HepG2 (cell line): Measurements from ENCODE around the gene SYT8. TPM values are rescaled to one million over a fixed set of nuclear protein-coding genes. Genes with fewer than 3 reads are reported as not detected.

ENCODE experiments used
- ATAC-seq: fragments of 200-7000 bp; cut with Tn5 transposase; 3 replicates; pipeline ENCODE4 v1.9.1; 2020; ENCODE audit warnings: mild to moderate bottlenecking, moderate library complexity
- BruUV-seq: library from RNA; stranded (reverse); fragments of 400-500 nt; replicated peaks from 2 replicates; lab custom pipeline; 2021; lab: Mats Ljungman, UMichigan
- CTCF ChIA-PET: fragments of 300-600 bp; formaldehyde crosslinking; extraction: SDS; loops from one replicate; lab custom pipeline; 2021; ENCODE audit warnings: low total read pairs, inconsistent platforms, low intra/inter-chr PET ratio; lab: Yijun Ruan, JAX
- POLR2A ChIA-PET: fragments of 350-600 bp; sonication (Branson Sonifier 250); formaldehyde crosslinking; loops from one replicate; lab custom pipeline; 2020; ENCODE audit warnings: antibody characterized with exemption, inconsistent platforms; lab: Yijun Ruan, JAX
- DNase-seq: peaks from one replicate; pipeline ENCODE4 v3.0.0-alpha.2; 2015; ENCODE audit warnings: low spot score
- FAIRE-seq: peaks from 3 replicates; lab custom pipeline; 2011; peaks lifted over from hg19 to GRCh38; lab: Jason Lieb, UNC
- H2AFZ ChIP-seq: one replicate; pipeline ENCODE4 v1.6.1; 2011; ENCODE audit warnings: low read length, inconsistent platforms
- H3K27ac ChIP-seq: fragments of 300-600 bp; 3 replicates; pipeline ENCODE4 v1.8.0; 2011; ENCODE audit warnings: mixed run types, mild to moderate bottlenecking, mixed read lengths, low read length, inconsistent platforms; ENCODE audit not compliant: insufficient read depth; ENCODE audit errors: extremely low read length
- H3K27me3 ChIP-seq, 2 experiments: fragments of 200-600 bp in 1 of 2; 2 replicates in 1 of 2; 3 replicates in 1 of 2; pipeline versions ENCODE4 v1.6.0 to v1.8.0; 2011; ENCODE audit warnings: low read length in 2 of 2, mild to moderate bottlenecking in 2 of 2, moderate library complexity in 2 of 2, inconsistent platforms in 1 of 2; ENCODE audit not compliant: insufficient read depth in 2 of 2, control insufficient read depth in 1 of 2
- H3K36me3 ChIP-seq, 2 experiments: fragments of 200-600 bp in 1 of 2; replicated peaks in 1 of 2; 2 replicates in 1 of 2; 3 replicates in 1 of 2; pipeline versions ENCODE4 v1.5.1 to v1.8.0; 2011; ENCODE audit warnings: low read length in 2 of 2, inconsistent platforms in 1 of 2; ENCODE audit not compliant: insufficient read depth in 2 of 2, control insufficient read depth in 1 of 2
- H3K4me1 ChIP-seq: 2 replicates; pipeline ENCODE4 v1.5.1; 2012; ENCODE audit warnings: low read length, inconsistent platforms; ENCODE audit not compliant: insufficient read depth
- H3K4me2 ChIP-seq: 2 replicates; pipeline ENCODE4 v1.6.0; 2011; ENCODE audit warnings: low read depth, low read length, inconsistent platforms
- H3K4me3 ChIP-seq, 3 experiments: fragments of 200-600 bp in 1 of 3; sonication (generic), shearing (Covaris generic) in 1 of 3; replicated peaks in 1 of 3; 2 replicates each; pipeline ENCODE4 v1.5.1; 2011 to 2016; ENCODE audit warnings: low read length in 3 of 3, inconsistent platforms in 2 of 3, low read depth in 2 of 3, mild to moderate bottlenecking in 2 of 3, control low read depth in 1 of 3, mixed read lengths in 1 of 3; ENCODE audit not compliant: insufficient read depth in 1 of 3
- H3K79me2 ChIP-seq: one replicate; pipeline ENCODE4 v1.6.1; 2011; ENCODE audit warnings: low read length, inconsistent platforms; ENCODE audit not compliant: insufficient read depth
- H3K9ac ChIP-seq: 2 replicates; pipeline ENCODE4 v1.6.0; 2011; ENCODE audit warnings: mild to moderate bottlenecking, low read depth, low read length, inconsistent platforms; ENCODE audit not compliant: insufficient read depth
- H3K9me3 ChIP-seq: 2 replicates; pipeline ENCODE4 v1.5.1; 2012; ENCODE audit warnings: mild to moderate bottlenecking, low read length
- H4K20me1 ChIP-seq: 2 replicates; pipeline ENCODE4 v1.6.0; 2011; ENCODE audit warnings: inconsistent platforms, mild to moderate bottlenecking, low read length, moderate library complexity; ENCODE audit not compliant: insufficient read depth
- DNMT1 ChIP-seq: sonication (generic); formaldehyde crosslinking; IDR thresholded peaks from 2 replicates; pipeline ENCODE4 v1.5.1; 2020; ENCODE audit warnings: mild to moderate bottlenecking, missing genetic modification reagents
- KLF12 ChIP-seq: sonication (generic); formaldehyde crosslinking; IDR thresholded peaks from 2 replicates; pipeline ENCODE4 v1.4.0; 2020; ENCODE audit warnings: missing genetic modification reagents, borderline replicate concordance
- PRDM10 ChIP-seq: sonication (generic); formaldehyde crosslinking; IDR thresholded peaks from 2 replicates; pipeline ENCODE4 v1.4.0; 2020; ENCODE audit warnings: low read depth, missing genetic modification reagents
- ZBTB26 ChIP-seq: IDR thresholded peaks from 2 replicates; pipeline ENCODE4 v1.6.1; 2016; ENCODE audit warnings: missing compliant biosample characterization, missing genetic modification reagents, borderline replicate concordance
- WGBS: methylation state at CpG from one replicate; pipeline ENCODE4 v1.1.6; 2017; ENCODE audit warnings: low lambda C conversion rate; 5-methylcytosine and 5-hydroxymethylcytosine counted together
- in situ Hi-C: cut with HindIII; loops from 2 replicates; pipeline ENCODE4 v1.10.0; 2017; ENCODE audit warnings: low pct_unique_long_range_greater_than_20kb; ENCODE audit not compliant: extremely low pct_ligation_motif_present
- intact Hi-C: fragments of 100-400 bp; cut with micrococcal nuclease; formaldehyde crosslinking; loops from one replicate; pipeline ENCODE4 v1.10.0; 2022; ENCODE audit not compliant: unreplicated experiment
- polyA plus RNA-seq, 8 experiments: library from polyadenylated mRNA; depleted of rRNA in 3 of 8; stranded (reverse) in 7 of 8; unstranded in 1 of 8; fragments of >200 nt; fragmentation: Illumina TruSeq in 4 of 8; extraction: Trizol in 4 of 8; gene quantifications; 2 replicates each; pipeline versions ENCODE4 v1.2.1 to v1.2.3, GENCODE V29; 2011 to 2016; ENCODE audit warnings: low read depth in 4 of 8, missing spikeins in 1 of 8, mixed read lengths in 1 of 8; ENCODE audit not compliant: insufficient read depth in 1 of 8
- total RNA-seq, 5 experiments: library from RNA; depleted of rRNA; stranded (reverse); fragments of >200 nt; fragmentation: Illumina TruSeq; extraction: Trizol; gene quantifications; 2 replicates each; pipeline ENCODE4 v1.2.3, GENCODE V29; 2016; ENCODE audit warnings: low read depth in 1 of 5
- TF ChIP-seq, protein P1 (sequence below): sonication (generic); formaldehyde crosslinking; IDR thresholded peaks from 2 replicates; pipeline ENCODE4 v1.9.0; 2021; ENCODE audit warnings: missing genetic modification reagents, borderline replicate concordance

SYT8 gene
- total and polyA plus RNA-seq, 2 of the 13 experiments (the other 11 are each of a cell fraction or from before 2014, with no cell fraction given): 0.60 to 2.3 TPM

DNA sequence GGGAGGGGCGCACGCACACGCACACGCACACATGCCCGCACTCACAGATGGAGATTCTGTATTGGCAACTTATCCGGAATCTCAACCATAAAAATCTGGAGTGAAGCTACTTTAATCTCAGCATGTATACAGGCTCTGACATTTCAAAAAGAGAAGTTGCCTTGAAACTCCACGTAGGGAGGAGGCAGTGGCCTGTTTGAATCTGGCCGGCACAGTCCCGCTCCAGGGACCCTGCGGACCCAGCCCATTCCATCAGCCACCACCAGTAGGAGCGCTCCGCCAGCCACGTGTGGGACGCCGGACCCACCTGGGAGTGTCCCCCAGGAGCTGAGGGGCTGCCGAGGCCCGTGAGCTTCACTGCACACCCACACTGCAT lies 1.9 kb upstream of the SYT8 start:
- TF ChIP-seq KLF12 (CRISPR knock-in tag): 0 out of 2 replicates have a peak, but pooled peaks have one; percentile 54
- TF ChIP-seq, protein P1, sequence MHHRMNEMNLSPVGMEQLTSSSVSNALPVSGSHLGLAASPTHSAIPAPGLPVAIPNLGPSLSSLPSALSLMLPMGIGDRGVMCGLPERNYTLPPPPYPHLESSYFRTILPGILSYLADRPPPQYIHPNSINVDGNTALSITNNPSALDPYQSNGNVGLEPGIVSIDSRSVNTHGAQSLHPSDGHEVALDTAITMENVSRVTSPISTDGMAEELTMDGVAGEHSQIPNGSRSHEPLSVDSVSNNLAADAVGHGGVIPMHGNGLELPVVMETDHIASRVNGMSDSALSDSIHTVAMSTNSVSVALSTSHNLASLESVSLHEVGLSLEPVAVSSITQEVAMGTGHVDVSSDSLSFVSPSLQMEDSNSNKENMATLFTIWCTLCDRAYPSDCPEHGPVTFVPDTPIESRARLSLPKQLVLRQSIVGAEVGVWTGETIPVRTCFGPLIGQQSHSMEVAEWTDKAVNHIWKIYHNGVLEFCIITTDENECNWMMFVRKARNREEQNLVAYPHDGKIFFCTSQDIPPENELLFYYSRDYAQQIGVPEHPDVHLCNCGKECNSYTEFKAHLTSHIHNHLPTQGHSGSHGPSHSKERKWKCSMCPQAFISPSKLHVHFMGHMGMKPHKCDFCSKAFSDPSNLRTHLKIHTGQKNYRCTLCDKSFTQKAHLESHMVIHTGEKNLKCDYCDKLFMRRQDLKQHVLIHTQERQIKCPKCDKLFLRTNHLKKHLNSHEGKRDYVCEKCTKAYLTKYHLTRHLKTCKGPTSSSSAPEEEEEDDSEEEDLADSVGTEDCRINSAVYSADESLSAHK (CRISPR knock-in tag): no peak
- DNase-seq (no peak), ATAC-seq (no peak), FAIRE-seq (no peak)
- Histone ChIP-seq H2AFZ (no peak overlapping the region), H3K4me2 (peak overlapping the region; percentile 60), H3K27ac (no peak overlapping the region), H3K9ac (no peak overlapping the region), H3K36me3 (no peaks in the 10 kb centered on the region), H3K4me3 (peak overlapping the region in 1 of 3 experiments; percentile 49; a peak in 1 of 6 replicates), H3K27me3 (peaks cover 0 to 6% of the 10 kb centered on the region in 2 experiments; a peak in 3 of 5 replicates), H4K20me1 (no peaks in the 10 kb centered on the region), H3K9me3 (no peaks in the 10 kb centered on the region), H3K79me2 (no peaks in the 10 kb centered on the region), H3K4me1 (peaks cover 80% of the 10 kb centered on the region)
- BruUV-seq: no TSS peak
- ChIA-PET CTCF (interaction anchor here (1.8 to 4.2 kb wide), 3 partner anchors 140 to 319 kb away, joined by 6 to 44 read pairs (median 37); no protein-coding TSS in a partner anchor), POLR2A (interaction anchor here (1.2 to 5.1 kb wide), 5 partner anchors 8 to 180 kb away, joined by 4 to 26 read pairs (median 17); no protein-coding TSS in a partner anchor)
- WGBS: 62% methylated on average over 10 of the region's 17 CpGs
- intact Hi-C loops: loop anchor here (2.0 to 5.0 kb wide), 2 partner anchors 126 to 138 kb away; no protein-coding TSS in a partner anchor
- in situ Hi-C loops: loop anchor here (5.0 kb wide), 2 partner anchors 136 to 176 kb away; partner anchors contain the start of gene KRTAP5-6

DNA sequence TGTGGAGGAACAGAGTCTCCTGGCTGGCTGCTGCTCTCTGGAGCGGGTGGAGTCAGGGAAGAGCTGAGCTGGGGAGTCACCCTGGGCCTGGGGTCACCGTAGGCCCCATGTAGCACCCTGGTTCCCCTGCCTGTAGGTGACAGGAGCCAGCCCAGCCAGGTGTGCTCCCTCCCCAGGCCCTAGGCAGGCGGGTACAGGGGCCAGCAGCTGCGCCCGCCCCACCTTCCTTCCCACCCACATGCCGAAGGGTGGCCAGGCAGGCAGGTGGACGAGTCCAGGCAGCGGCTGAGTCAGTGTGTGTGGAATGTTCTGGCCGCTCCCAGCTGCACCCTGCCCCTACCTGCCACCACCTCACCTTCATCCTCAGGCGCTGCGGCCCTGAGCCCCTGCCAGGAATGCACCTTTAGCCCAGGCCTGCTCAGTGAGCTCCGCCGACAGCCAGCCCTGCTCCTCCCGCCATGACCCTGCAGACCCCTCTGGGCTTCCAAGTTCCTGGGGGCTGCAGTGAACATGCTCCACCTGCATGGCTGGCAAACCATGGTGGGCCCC lies 654 bp upstream of the SYT8 start:
- H3K4me1 ChIP-seq: peaks cover 76% of the 10 kb centered on the region
- H3K4me3 ChIP-seq: peak overlapping the region in 1 of 3 experiments; percentile 32; a peak in 1 of 6 replicates
- intact Hi-C loops: loop anchor here (2.0 to 5.0 kb wide), 3 partner anchors 71 to 317 kb away; partner anchors contain the start of gene CTSD
- ChIA-PET POLR2A (interaction anchor here (0.9 to 5.1 kb wide), 8 partner anchors 9 to 184 kb away, joined by 3 to 26 read pairs (median 4); no protein-coding TSS in a partner anchor), CTCF (interaction anchor here (1.6 to 4.2 kb wide), 2 partner anchors 140 to 181 kb away, joined by 8 to 37 read pairs; no protein-coding TSS in a partner anchor)
- no peaks in the 10 kb centered on the region for H4K20me1 ChIP-seq
- WGBS: 13% methylated on average over 5 of the region's 14 CpGs
- H3K9ac ChIP-seq: no peak overlapping the region
- no peak for FAIRE-seq
- peak; percentile 24 for DNase-seq
- peak; percentile 7; the same call in 2 of the 3 replicates for ATAC-seq
- H3K27ac ChIP-seq: no peak overlapping the region
- H3K36me3 ChIP-seq: no peaks in the 10 kb centered on the region
- peak overlapping the region; percentile 60 for H3K4me2 ChIP-seq
- no peaks in the 10 kb centered on the region for H3K9me3 ChIP-seq
- H3K79me2 ChIP-seq: no peaks in the 10 kb centered on the region
- BruUV-seq: no TSS peak
- in situ Hi-C loops: loop anchor here (5.0 kb wide), 2 partner anchors 137 to 177 kb away; partner anchors contain the start of gene KRTAP5-6
- H3K27me3 ChIP-seq: peaks cover 8% of the 10 kb centered on the region in 2 experiments; a peak in 4 of 5 replicates
- no peak overlapping the region for H2AFZ ChIP-seq
- TF ChIP-seq ZBTB26 (CRISPR knock-in tag) (0 out of 2 replicates have a peak, but pooled peaks have one; percentile 59), DNMT1 (CRISPR knock-in tag) (peak; percentile 8; the same call in 1 of the 2 replicates), PRDM10 (CRISPR knock-in tag) (peak; percentile 78)
